Dermis blood vessel endothelial cell (primary cell): ENCODE data around the gene IL13. TPM values are rescaled to one million over a fixed set of nuclear protein-coding genes. Genes with fewer than 3 reads are reported as not detected.

ENCODE experiments used
- DNase-seq: peaks from one replicate; pipeline ENCODE4 v3.0.0; 2010
- total RNA-seq: library from RNA; depleted of rRNA; stranded (reverse); fragments of >200 nt; gene quantifications from 2 replicates; pipeline ENCODE4 v1.2.3, GENCODE V29; 2014

The IL13 gene
- total RNA-seq, 1 donor from 2014 or later: not detected

GRCh38 chr5:132656774-132657355 is 1.1 kb upstream of the IL13 start:
- DNase-seq: no peak

DNA sequence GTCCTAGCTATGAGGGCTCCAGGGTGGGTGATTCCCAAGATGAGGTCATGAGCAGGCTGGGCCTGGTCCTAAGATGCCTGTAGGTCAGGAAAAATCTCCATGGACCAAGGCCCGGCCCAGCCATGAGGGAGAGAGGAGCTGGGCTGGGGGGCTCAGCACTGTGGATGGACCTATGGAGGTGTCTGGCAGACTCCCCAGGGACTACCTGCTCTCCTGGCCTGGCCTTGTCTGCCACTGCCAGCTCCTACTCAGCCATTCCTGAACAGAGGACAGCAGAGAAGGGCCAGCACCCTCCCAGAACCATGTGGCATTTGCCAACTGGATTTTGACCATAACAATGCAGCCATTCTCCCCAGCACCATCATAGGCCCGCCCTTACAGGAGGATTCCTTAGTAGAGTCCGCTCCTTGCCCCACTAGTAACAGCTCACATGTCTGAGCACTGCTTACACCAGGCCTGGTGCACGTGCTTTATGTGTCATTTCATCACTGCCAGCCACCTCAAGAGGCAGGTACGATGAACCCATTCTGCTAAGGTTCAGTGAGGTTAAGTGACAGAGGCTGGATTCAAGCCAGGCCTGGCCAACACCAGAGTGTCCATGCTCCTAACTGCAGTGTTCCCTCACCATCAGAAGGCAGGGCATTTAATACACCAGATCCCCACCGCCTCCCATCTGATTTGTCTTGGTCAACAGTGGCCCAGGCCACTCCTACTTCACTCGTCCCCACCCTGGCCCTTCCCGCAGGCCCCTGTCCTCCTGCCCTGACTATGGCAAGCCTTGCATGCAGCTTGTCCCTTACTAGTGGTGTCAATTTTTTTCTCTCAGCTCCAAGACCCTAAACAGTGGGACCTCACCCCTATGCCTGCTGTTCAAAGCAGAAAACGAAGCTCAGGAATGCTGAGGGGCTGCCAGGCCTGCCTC is 669 bp downstream of the IL13 start:
- DNase-seq: no peak

- no peak for DNase-seq
Measured at GRCh38 chr5:132659598-132660493, 1.9 kb downstream of the IL13 start.

GRCh38 chr5:132661231-132662003 is 3.4 kb downstream of the IL13 start:
- peak; percentile 14 for DNase-seq

DNA sequence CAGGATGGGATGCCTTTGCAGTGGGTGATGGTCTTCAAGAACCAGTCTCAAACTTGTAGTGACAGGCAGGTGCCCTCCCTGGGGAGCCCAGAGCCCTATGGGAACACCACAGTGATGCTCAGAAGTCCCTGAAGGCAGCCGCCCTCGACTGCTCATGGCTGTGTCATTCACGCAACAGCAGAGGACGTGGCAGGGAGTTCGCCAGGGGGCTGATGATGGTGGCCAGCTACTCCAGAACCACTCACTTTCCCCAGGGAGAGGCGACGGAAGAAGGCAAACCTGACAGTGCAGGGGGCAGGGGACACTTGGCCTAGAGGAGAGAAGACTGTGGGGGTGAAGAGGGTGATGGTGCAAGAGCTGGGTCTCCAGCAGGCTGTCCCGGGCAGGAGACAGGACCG is 4.0 kb downstream of the IL13 start:
- no peak for DNase-seq

DNA sequence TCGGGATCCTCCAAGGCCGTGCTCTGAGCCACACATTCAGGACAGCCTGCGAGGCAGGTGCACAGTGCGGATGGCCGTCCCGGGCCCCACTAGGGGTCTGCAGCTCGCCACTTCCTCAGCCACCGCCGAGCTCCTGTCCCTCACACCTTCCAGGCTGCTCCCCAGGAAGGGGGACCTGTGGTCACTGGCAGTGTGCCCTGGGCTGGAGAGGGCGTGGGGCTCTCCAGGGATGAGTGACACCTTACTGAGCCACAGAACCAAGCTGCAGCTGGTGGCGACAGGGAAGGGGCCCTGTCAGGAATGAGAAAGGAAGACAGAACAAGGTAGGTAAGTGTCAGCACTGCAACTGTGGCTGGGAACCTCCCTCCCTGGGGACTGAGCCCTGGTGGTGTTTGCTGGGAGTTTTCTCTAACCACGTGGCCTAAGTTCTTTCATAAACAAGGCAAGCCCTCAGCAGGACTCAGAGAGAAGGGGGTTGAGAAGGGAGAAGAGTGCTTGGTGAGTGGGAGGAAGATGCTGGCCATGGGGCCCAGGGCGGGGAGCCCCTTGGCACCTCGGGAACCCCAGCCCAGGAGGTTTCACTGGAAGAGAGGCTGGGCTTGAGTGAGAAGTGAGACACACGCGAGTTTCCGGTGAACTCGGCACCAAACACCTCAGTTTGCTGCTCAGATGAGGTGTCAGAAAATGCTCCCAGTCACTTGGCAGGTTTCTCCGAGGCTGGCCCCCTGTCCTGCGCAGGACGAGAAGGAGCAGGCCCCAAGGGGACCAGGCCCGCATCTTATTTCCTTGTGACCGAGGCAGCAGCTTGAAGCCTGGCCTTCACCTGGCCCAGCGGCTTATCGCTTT is 5.2 kb downstream of the IL13 start:
- no peak for DNase-seq

DNA sequence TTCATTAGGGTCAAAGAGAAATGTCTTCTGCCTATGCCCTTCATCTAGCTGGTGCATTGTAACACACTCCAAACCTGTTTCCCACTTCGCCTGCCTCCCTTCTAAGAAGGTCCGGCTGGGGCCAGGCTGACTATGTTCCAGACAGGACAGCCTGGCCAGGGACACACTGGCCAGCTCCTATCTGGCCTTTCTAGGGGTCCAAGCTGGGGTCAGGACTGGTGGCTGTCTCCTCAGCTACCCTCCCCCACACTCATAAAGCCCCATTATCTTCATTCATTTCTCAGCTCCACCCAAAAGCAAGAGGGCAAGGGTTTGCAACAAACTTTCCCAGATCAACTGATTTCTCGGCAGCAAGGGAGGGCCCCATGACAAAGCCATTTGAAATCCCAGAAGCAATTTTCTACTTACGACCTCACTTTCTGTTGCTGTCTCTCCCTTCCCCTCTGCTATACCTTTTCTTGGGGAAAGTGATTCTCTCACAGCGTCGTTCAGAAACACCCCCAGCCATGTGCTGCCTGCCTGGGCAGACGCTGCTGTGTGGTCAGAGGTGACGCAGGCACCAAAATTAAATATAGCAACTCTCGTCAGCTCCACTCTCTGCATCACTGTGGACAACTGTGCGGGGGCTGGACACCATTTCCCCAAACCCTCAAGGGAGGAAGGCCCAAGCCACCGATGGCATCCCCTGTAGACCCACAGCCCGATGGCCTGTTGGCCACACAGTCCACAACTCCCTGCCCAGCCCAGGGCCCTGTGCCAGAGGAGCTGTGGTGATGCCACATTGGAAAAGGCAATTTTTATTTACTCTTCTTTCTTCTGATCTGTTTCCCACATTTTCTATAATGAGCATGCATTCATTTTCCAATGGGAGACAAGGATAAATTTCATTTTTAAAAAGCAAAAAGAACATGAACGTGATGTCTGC is 6.1 kb downstream of the IL13 start:
- no peak for DNase-seq

GRCh38 chr5:132664696-132665209 is 6.8 kb downstream of the IL13 start:
- no peak for DNase-seq

- no peak for DNase-seq
Measured at GRCh38 chr5:132665574-132666080, 7.7 kb downstream of the IL13 start.

GRCh38 chr5:132666310-132667123 is 8.5 kb downstream of the IL13 start:
- no peak for DNase-seq

- DNase-seq: no peak
Measured at GRCh38 chr5:132667309-132667708, 9.3 kb downstream of the IL13 start.

GRCh38 chr5:132667761-132668705 is 10.1 kb downstream of the IL13 start:
- no peak for DNase-seq

DNA sequence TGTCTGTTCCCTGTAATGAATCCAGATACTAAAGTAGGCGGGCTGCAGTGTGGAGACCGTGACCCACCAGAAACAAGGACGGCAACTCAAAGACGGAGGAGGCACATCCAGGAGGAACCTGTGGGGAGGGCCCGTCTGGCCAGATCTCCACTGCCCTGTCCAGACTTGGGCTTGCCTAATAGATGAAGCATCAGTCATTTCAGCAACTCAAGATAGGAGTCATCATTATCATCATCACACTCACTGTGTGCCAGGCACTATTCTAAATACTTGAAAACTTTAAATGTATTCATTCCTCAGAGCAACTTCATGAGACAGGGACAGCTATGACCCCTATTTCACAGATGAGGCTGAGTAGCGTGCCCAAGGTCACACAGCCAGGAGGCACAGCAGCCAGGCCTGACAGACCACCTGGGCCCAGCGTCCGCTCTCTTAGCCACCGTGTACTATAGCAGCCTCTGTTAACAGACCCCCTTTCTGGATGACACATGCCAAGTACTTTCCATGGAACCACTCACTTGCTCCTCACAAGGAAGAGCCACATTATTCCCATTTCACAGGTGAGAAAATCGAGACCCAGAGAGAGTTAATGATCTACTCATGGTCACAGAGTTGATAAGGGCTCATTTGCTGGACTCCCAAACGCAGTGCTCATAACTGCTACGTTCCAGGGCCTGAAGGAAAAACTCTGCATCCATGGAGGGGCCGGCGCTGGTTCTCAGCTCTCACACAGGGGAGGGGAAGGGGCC is 10.9 kb downstream of the IL13 start:
- no peak for DNase-seq

DNA sequence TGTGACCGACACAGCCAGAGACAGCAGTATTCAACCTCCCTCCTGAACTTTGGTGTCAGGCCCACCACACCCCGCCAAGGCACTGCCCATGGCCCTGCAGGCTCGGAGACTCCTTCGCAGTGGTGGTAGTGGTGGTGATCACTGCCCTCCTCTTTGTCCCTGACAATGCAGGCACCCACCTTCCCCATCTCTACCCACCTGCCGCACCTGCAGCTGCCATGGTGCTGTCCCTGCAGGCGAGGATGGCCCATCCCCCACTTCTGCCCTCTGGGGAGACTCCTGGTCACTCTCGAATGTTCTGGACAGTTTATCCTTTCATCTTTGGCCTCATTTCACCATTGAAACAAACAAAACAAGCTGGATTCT is 11.5 kb downstream of the IL13 start:
- no peak for DNase-seq

- DNase-seq: no peak
Measured at GRCh38 chr5:132669966-132670882, 12.3 kb downstream of the IL13 start.

DNA sequence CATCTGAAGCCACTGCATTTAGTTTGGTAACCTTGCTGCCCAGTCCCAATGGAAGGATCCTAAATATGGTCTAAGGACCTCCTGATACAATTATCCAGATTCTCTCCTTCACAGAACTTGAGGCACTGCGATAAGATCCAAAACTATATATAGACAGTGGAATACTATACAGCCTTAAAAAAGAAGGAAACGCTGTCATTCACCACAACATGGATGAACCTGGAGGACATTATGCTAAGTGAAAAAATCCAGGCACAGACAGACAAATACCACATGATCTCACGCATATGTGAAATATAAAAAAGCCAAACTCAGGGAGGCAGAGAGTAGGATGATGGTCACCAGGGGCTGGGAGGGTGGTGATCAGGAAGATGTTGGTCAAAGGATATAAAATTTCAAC is 13.0 kb downstream of the IL13 start:
- no peak for DNase-seq
